CD14-positive monocyte (primary cell): ENCODE results near the gene EDC3. TPM values are rescaled to one million over a fixed set of nuclear protein-coding genes. Genes with fewer than 3 reads are reported as not detected.

Experiments
- DNase-seq, 3 donors: peaks; one replicate each; pipeline ENCODE4 v3.0.0-alpha.2; 2011 to 2022
- H2AFZ ChIP-seq: 2 replicates; pipeline ENCODE4 v1.6.0; 2012; ENCODE audit warnings: mild to moderate bottlenecking, low read depth, low read length, inconsistent platforms; ENCODE audit not compliant: insufficient read depth, poor library complexity, severe bottlenecking
- H3K27ac ChIP-seq, 2 donors: 1 replicate in 1 of 2; 2 replicates in 1 of 2; pipeline ENCODE4 v1.5.1; 2012 to 2013; ENCODE audit warnings: low read length in 2 of 2, control low read depth in 1 of 2, inconsistent platforms in 1 of 2, low read depth in 1 of 2, mild to moderate bottlenecking in 1 of 2
- H3K27me3 ChIP-seq, 2 donors: one replicate each; pipeline versions ENCODE4 v1.6.0 to v1.6.1; 2011 to 2013; ENCODE audit warnings: low read length in 2 of 2; ENCODE audit not compliant: control insufficient read depth in 2 of 2, insufficient read depth in 2 of 2
- H3K36me3 ChIP-seq, 2 donors: replicated peaks in 1 of 2; 1 replicate in 1 of 2; 2 replicates in 1 of 2; pipeline versions ENCODE4 v1.5.1 to v1.6.1; 2012 to 2013; ENCODE audit warnings: low read length in 2 of 2, control low read depth in 1 of 2, inconsistent platforms in 1 of 2, mild to moderate bottlenecking in 1 of 2; ENCODE audit not compliant: insufficient read depth in 2 of 2, control insufficient read depth in 1 of 2
- H3K4me1 ChIP-seq, 2 donors: 1 replicate in 1 of 2; 2 replicates in 1 of 2; pipeline versions ENCODE4 v1.5.1 to v1.6.1; 2012 to 2013; ENCODE audit warnings: low read length in 2 of 2, control low read depth in 1 of 2, inconsistent platforms in 1 of 2, mild to moderate bottlenecking in 1 of 2, moderate library complexity in 1 of 2; ENCODE audit not compliant: insufficient read depth in 2 of 2, control insufficient read depth in 1 of 2
- H3K4me2 ChIP-seq: replicated peaks from 2 replicates; pipeline ENCODE3; 2012; ENCODE audit warnings: low read length, moderate library complexity, mild to moderate bottlenecking; ENCODE audit not compliant: poor library complexity, severe bottlenecking; ENCODE audit errors: extremely low read depth
- H3K4me3 ChIP-seq, 3 experiments: fragments of 200-600 bp in 1 of 3; sonication (generic) in 1 of 3; replicated peaks in 1 of 3; 1 replicate in 2 of 3; 2 replicates in 1 of 3; pipeline ENCODE4 v1.5.1; 2011 to 2013; ENCODE audit warnings: low read length in 3 of 3, mild to moderate bottlenecking in 3 of 3, control low read depth in 2 of 3, low read depth in 2 of 3, inconsistent platforms in 1 of 3, moderate library complexity in 1 of 3
- H3K79me2 ChIP-seq: 2 replicates; pipeline ENCODE4 v1.6.0; 2012; ENCODE audit warnings: mild to moderate bottlenecking, control low read depth, inconsistent platforms, low read length, moderate library complexity; ENCODE audit not compliant: insufficient read depth
- H3K9ac ChIP-seq: 2 replicates; pipeline ENCODE4 v1.6.0; 2017; ENCODE audit warnings: low read length, mild to moderate bottlenecking; ENCODE audit not compliant: insufficient read depth, poor library complexity, severe bottlenecking
- H3K9me3 ChIP-seq, 2 donors: replicated peaks in 1 of 2; 1 replicate in 1 of 2; 2 replicates in 1 of 2; pipeline versions ENCODE4 v1.5.1 to v1.6.1; 2012 to 2013; ENCODE audit warnings: low read length in 2 of 2, control low read depth in 1 of 2; ENCODE audit not compliant: control insufficient read depth in 1 of 2, insufficient read depth in 1 of 2
- H4K20me1 ChIP-seq: 2 replicates; pipeline ENCODE4 v1.6.0; 2012; ENCODE audit warnings: mild to moderate bottlenecking, low read length, control low read depth, moderate library complexity; ENCODE audit not compliant: insufficient read depth
- H3K27ac Mint-ChIP-seq, 7 donors: one replicate each; pipeline ENCODE4 v1.8.0; 2020; ENCODE audit warnings: mild to moderate bottlenecking in 7 of 7, mixed read lengths in 7 of 7, moderate library complexity in 6 of 7, inconsistent platforms in 2 of 7
- H3K27me3 Mint-ChIP-seq, 3 donors: one replicate each; pipeline ENCODE4 v1.8.0; 2021 to 2022; ENCODE audit warnings: low read depth in 3 of 3, mild to moderate bottlenecking in 3 of 3, mixed read lengths in 3 of 3, moderate library complexity in 3 of 3, inconsistent platforms in 1 of 3
- H3K36me3 Mint-ChIP-seq, 2 donors: one replicate each; pipeline ENCODE4 v1.8.0; 2020; ENCODE audit warnings: mixed read lengths in 2 of 2, inconsistent platforms in 1 of 2, mild to moderate bottlenecking in 1 of 2
- H3K4me1 Mint-ChIP-seq: one replicate; pipeline ENCODE4 v1.8.0; 2020; ENCODE audit warnings: mild to moderate bottlenecking, mixed read lengths
- H3K4me3 Mint-ChIP-seq, 2 donors: one replicate each; pipeline ENCODE4 v1.8.0; 2020; ENCODE audit warnings: mild to moderate bottlenecking in 2 of 2, mixed read lengths in 2 of 2, moderate library complexity in 1 of 2
- H3K9me3 Mint-ChIP-seq, 7 donors: one replicate each; pipeline ENCODE4 v1.8.0; 2020 to 2022; ENCODE audit warnings: mixed read lengths in 7 of 7, mild to moderate bottlenecking in 6 of 7, moderate library complexity in 6 of 7, inconsistent platforms in 2 of 7
- WGBS: methylation state at CpG from one replicate; pipeline ENCODE4 v1.1.5; 2013; ENCODE audit warnings: missing lambda C conversion rate; ENCODE audit not compliant: insufficient coverage; 5-methylcytosine and 5-hydroxymethylcytosine counted together
- intact Hi-C, 2 donors: fragments of 100-400 bp; cut with micrococcal nuclease; formaldehyde crosslinking; loops; one replicate each; pipeline versions ENCODE4 v1.15.0 to v1.15.1; 2023
- polyA plus RNA-seq, 3 donors: library from polyadenylated mRNA; depleted of rRNA in 1 of 3; unstranded in 2 of 3; stranded (reverse) in 1 of 3; fragments of 300-500 nt in 2 of 3; fragments of >200 nt in 1 of 3; fragmentation: Illumina TruSeq in 2 of 3; gene quantifications; 1 replicate in 2 of 3; 2 replicates in 1 of 3; pipeline ENCODE4 v1.2.3, GENCODE V29; 2012 to 2021
- TF ChIP-seq, protein P1 (sequence below): fragments of 200-600 bp; IDR thresholded peaks from one replicate; pipeline ENCODE4 v1.8.0; 2022; ENCODE audit warnings: antibody characterized with exemption, mild to moderate bottlenecking

Gene EDC3
- polyA plus RNA-seq, 3 donors = 10.0 to 14.9 (median 10.5) TPM

GRCh38 chr15:74608786-74609185, 87.0 kb downstream of the EDC3 start:
- Mint-ChIP-seq H3K9me3 (no peaks in the 10 kb centered on the region), H3K4me1 (no peaks in the 10 kb centered on the region), H3K27me3 (peaks cover 5 to 8% (median 5%) of the 10 kb centered on the region in 3 donors), H3K4me3 (no peak overlapping the region), H3K36me3 (no peaks in the 10 kb centered on the region), H3K27ac (no peak overlapping the region)
- H3K27ac ChIP-seq = no peak overlapping the region
- H3K27me3 ChIP-seq = no peaks in the 10 kb centered on the region
- H3K79me2 ChIP-seq = no peaks in the 10 kb centered on the region
- H4K20me1 ChIP-seq = no peaks in the 10 kb centered on the region
- no peaks in the 10 kb centered on the region for H3K9me3 ChIP-seq
- no peak overlapping the region for H2AFZ ChIP-seq
- TF ChIP-seq, protein P1, sequence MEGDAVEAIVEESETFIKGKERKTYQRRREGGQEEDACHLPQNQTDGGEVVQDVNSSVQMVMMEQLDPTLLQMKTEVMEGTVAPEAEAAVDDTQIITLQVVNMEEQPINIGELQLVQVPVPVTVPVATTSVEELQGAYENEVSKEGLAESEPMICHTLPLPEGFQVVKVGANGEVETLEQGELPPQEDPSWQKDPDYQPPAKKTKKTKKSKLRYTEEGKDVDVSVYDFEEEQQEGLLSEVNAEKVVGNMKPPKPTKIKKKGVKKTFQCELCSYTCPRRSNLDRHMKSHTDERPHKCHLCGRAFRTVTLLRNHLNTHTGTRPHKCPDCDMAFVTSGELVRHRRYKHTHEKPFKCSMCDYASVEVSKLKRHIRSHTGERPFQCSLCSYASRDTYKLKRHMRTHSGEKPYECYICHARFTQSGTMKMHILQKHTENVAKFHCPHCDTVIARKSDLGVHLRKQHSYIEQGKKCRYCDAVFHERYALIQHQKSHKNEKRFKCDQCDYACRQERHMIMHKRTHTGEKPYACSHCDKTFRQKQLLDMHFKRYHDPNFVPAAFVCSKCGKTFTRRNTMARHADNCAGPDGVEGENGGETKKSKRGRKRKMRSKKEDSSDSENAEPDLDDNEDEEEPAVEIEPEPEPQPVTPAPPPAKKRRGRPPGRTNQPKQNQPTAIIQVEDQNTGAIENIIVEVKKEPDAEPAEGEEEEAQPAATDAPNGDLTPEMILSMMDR = no peak
- H3K4me3 ChIP-seq = no peak overlapping the region
- no peak for DNase-seq
- no peaks in the 10 kb centered on the region for H3K36me3 ChIP-seq
- intact Hi-C loops = no loop called here
- peaks cover 0 to 7% of the 10 kb centered on the region in 2 donors for H3K4me1 ChIP-seq
- no peak overlapping the region for H3K4me2 ChIP-seq
- H3K9ac ChIP-seq = no peak overlapping the region
- 100% methylated on average over 3 of the region's 3 CpGs for WGBS

DNA sequence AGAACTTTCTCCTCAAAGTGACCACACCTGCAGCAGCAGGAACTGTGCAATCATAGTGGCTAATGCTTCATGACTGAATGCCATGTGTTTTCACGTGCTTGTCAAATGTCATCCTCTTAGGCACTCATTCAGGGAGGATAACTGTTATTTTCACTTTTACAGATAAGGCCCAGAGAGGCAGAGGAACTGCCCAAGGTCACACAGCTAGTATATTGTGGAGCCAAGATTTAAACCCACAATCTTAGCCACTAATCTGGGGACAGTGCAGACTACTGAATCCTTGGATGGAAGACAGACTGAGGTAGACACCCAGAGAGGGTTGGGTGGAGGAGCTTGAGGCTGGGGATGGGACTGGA, 90.1 kb downstream of the EDC3 start:
- no peak overlapping the region for H3K27ac ChIP-seq
- H3K27me3 ChIP-seq = no peaks in the 10 kb centered on the region
- intact Hi-C loops = no loop called here
- peaks cover 0 to 5% (median 3%) of the 10 kb centered on the region in 3 donors for H3K27me3 Mint-ChIP-seq
- no peaks in the 10 kb centered on the region for H3K36me3 Mint-ChIP-seq
- no peak overlapping the region for H3K4me3 Mint-ChIP-seq
- H3K9me3 Mint-ChIP-seq = no peaks in the 10 kb centered on the region
- H3K79me2 ChIP-seq = no peaks in the 10 kb centered on the region
- no CpG with 5 or more reads among the region's 1 CpG for WGBS
- no peak for DNase-seq
- H4K20me1 ChIP-seq = no peaks in the 10 kb centered on the region
- no peak overlapping the region for H3K9ac ChIP-seq
- no peaks in the 10 kb centered on the region for H3K9me3 ChIP-seq
- no peak overlapping the region for H3K27ac Mint-ChIP-seq
- H3K4me1 ChIP-seq = peaks cover 0 to 7% of the 10 kb centered on the region in 2 donors
- H2AFZ ChIP-seq = no peak overlapping the region
- TF ChIP-seq, protein P1 = no peak
- no peaks in the 10 kb centered on the region for H3K36me3 ChIP-seq
- H3K4me3 ChIP-seq = no peak overlapping the region
- no peaks in the 10 kb centered on the region for H3K4me1 Mint-ChIP-seq
- H3K4me2 ChIP-seq = no peak overlapping the region
